A549 (cell line): Measurements from ENCODE around the gene STAT5B. TPM values are rescaled to one million over a fixed set of nuclear protein-coding genes. Genes with fewer than 3 reads are reported as not detected.

Experiments
- ATAC-seq, 2 experiments: fragments of 200-7000 bp in 1 of 2; fragments of >200 bp in 1 of 2; cut with Nextera tagmentation in 1 of 2; cut with Tn5 transposase in 1 of 2; 3 replicates each; pipeline versions ENCODE4 v1.8.0 to v1.9.1; 2018 to 2020; ENCODE audit warnings: mild to moderate bottlenecking in 1 of 2, moderate library complexity in 1 of 2
- CTCF ChIA-PET: fragments of 300-600 bp; sonication (Branson Sonifier 250); formaldehyde crosslinking; extraction: SDS; loops from one replicate; lab custom pipeline; 2021; ENCODE audit warnings: antibody characterized with exemption, inconsistent platforms; lab: Yijun Ruan, JAX
- POLR2A ChIA-PET: fragments of 350-600 bp; formaldehyde crosslinking; extraction: SDS; loops from one replicate; lab custom pipeline; 2021; ENCODE audit warnings: antibody characterized with exemption, inconsistent platforms; lab: Yijun Ruan, JAX
- DNase-seq, 2 experiments: peaks; one replicate each; pipeline versions ENCODE4 v3.0.0 to v3.0.0-alpha.2; 2011 to 2016; ENCODE audit warnings: low read depth in 1 of 2, low spot score in 1 of 2
- FAIRE-seq: peaks from 2 replicates; lab custom pipeline; 2011; peaks lifted over from hg19 to GRCh38; lab: Jason Lieb, UNC
- H3K27ac ChIP-seq, 2 experiments: fragments of >200 bp; sonication (Bioruptor Twin); formaldehyde crosslinking; 3 replicates each; pipeline ENCODE4 v1.5.1; 2016 to 2017
- H3K4me1 ChIP-seq: fragments of >200 bp; sonication (Bioruptor Twin); formaldehyde crosslinking; 3 replicates; pipeline ENCODE4 v1.6.1; 2016
- H3K4me2 ChIP-seq: fragments of >200 bp; sonication (Bioruptor Twin); formaldehyde crosslinking; 3 replicates; pipeline ENCODE4 v1.6.1; 2016
- H3K4me3 ChIP-seq: fragments of >200 bp; sonication (Bioruptor Twin); formaldehyde crosslinking; 3 replicates; pipeline ENCODE4 v1.5.1; 2016
- H3K9me3 ChIP-seq: fragments of >200 bp; sonication (Bioruptor Twin); formaldehyde crosslinking; 3 replicates; pipeline ENCODE4 v1.6.1; 2016
- CHD2 ChIP-seq: fragments of 150-350 bp; IDR thresholded peaks from 2 replicates; pipeline ENCODE4 v1.6.1; 2014; ENCODE audit warnings: low read length; ENCODE audit not compliant: partially characterized antibody
- CHD4 ChIP-seq: fragments of 200-600 bp; sonication (generic); IDR thresholded peaks from 2 replicates; pipeline ENCODE4 v1.6.1; 2016; ENCODE audit warnings: antibody characterized with exemption, mild to moderate bottlenecking, borderline replicate concordance
- EHF ChIP-seq: fragments of 250-450 bp; sonication (Bioruptor Pico); IDR thresholded peaks from 2 replicates; pipeline ENCODE4 v1.5.0; 2020; ENCODE audit warnings: mild to moderate bottlenecking
- FOSB ChIP-seq: fragments of 250-450 bp; sonication (Bioruptor Pico); IDR thresholded peaks from 2 replicates; pipeline ENCODE4 v1.5.0; 2020; ENCODE audit warnings: mild to moderate bottlenecking, moderate library complexity
- FOSL2 ChIP-seq, 2 experiments: fragments of 450-650 bp in 1 of 2; fragments of >200 bp in 1 of 2; sonication (Bioruptor Twin) in 1 of 2; formaldehyde crosslinking; IDR thresholded peaks; 2 replicates each; pipeline versions ENCODE4 v1.5.0 to v1.6.1; 2016 to 2020; ENCODE audit warnings: mild to moderate bottlenecking in 1 of 2, moderate library complexity in 1 of 2
- FOXS1 ChIP-seq: fragments of 250-450 bp; sonication (Bioruptor Pico); IDR thresholded peaks from 2 replicates; pipeline ENCODE4 v1.5.0; 2020; ENCODE audit warnings: mild to moderate bottlenecking, moderate library complexity
- HEYL ChIP-seq: fragments of 250-450 bp; sonication (Bioruptor Pico); IDR thresholded peaks from 2 replicates; pipeline ENCODE4 v1.8.0; 2021; ENCODE audit warnings: mild to moderate bottlenecking, moderate library complexity
- HOXA7 ChIP-seq: fragments of 250-450 bp; sonication (Bioruptor Pico); IDR thresholded peaks from 2 replicates; pipeline ENCODE4 v1.5.0; 2020; ENCODE audit warnings: mild to moderate bottlenecking, moderate library complexity
- HOXB13 ChIP-seq: fragments of 250-450 bp; sonication (Bioruptor Pico); IDR thresholded peaks from 2 replicates; pipeline ENCODE4 v1.5.0; 2020; ENCODE audit warnings: low read depth, mild to moderate bottlenecking, moderate library complexity
- JUN ChIP-seq, 2 experiments: fragments of >200 bp; sonication (Bioruptor Twin); formaldehyde crosslinking; IDR thresholded peaks; 2 replicates in 1 of 2; 3 replicates in 1 of 2; pipeline ENCODE4 v1.6.1; 2016 to 2017
- JUNB ChIP-seq: fragments of >200 bp; sonication (Bioruptor Twin); formaldehyde crosslinking; IDR thresholded peaks from 2 replicates; pipeline ENCODE4 v1.6.1; 2016
- MAFK ChIP-seq: fragments of 450-650 bp; IDR thresholded peaks from 2 replicates; pipeline ENCODE4 v1.6.1; 2014; ENCODE audit not compliant: partially characterized antibody
- MAZ ChIP-seq: fragments of 150-350 bp; IDR thresholded peaks from 2 replicates; pipeline ENCODE4 v1.6.1; 2014; ENCODE audit warnings: antibody characterized with exemption, low read depth, low read length, borderline replicate concordance
- NR3C1 ChIP-seq: fragments of >200 bp; sonication (Bioruptor Twin); formaldehyde crosslinking; IDR thresholded peaks from 3 replicates; pipeline ENCODE4 v1.6.1; 2017
- PHF8 ChIP-seq: fragments of 200-600 bp; sonication (generic); IDR thresholded peaks from 2 replicates; pipeline ENCODE4 v1.6.1; 2016; ENCODE audit warnings: low read depth, mild to moderate bottlenecking, antibody characterized with exemption, moderate library complexity, borderline replicate concordance
- SMC3 ChIP-seq: fragments of >200 bp; sonication (Bioruptor Twin); formaldehyde crosslinking; IDR thresholded peaks from 3 replicates; pipeline ENCODE4 v1.6.1; 2018; ENCODE audit warnings: inconsistent platforms
- TFCP2L1 ChIP-seq: fragments of 250-450 bp; sonication (Bioruptor Pico); IDR thresholded peaks from 2 replicates; pipeline ENCODE4 v1.5.0; 2021; ENCODE audit warnings: mild to moderate bottlenecking
- ZC3H11A ChIP-seq: fragments of 450-650 bp; IDR thresholded peaks from 2 replicates; pipeline ENCODE4 v1.6.1; 2014; ENCODE audit warnings: antibody characterized with exemption, mild to moderate bottlenecking
- ZNF302 ChIP-seq: fragments of 250-450 bp; sonication (Bioruptor Pico); IDR thresholded peaks from 2 replicates; pipeline ENCODE4 v1.9.0; 2021; ENCODE audit warnings: inconsistent platforms, mild to moderate bottlenecking, moderate library complexity
- ZSCAN20 ChIP-seq: fragments of 250-450 bp; sonication (Bioruptor Pico); IDR thresholded peaks from 2 replicates; pipeline ENCODE4 v1.8.0; 2022; ENCODE audit warnings: mild to moderate bottlenecking, moderate library complexity
- WGBS: methylation state at CpG from one replicate; pipeline ENCODE4 v1.1.6; 2017; ENCODE audit errors: missing lambda C conversion rate; 5-methylcytosine and 5-hydroxymethylcytosine counted together
- polyA plus RNA-seq, 4 experiments: library from polyadenylated mRNA; depleted of rRNA in 3 of 4; stranded (reverse); fragments of >200 nt; fragmentation: RNase III in 1 of 4; extraction: RNeasy Plus Mini Kit Qiagen cat#74134 plus additional on column Dnase treatment in 1 of 4; gene quantifications; 2 replicates in 3 of 4; 3 replicates in 1 of 4; pipeline ENCODE4 v1.2.3, GENCODE V29; 2011 to 2017
- TF ChIP-seq, protein P1 (sequence below): IDR thresholded peaks from 2 replicates; pipeline ENCODE4 v1.6.1; 2012
- TF ChIP-seq, protein P2 (sequence below): fragments of 200-600 bp; sonication (generic); IDR thresholded peaks from 2 replicates; pipeline ENCODE4 v1.6.1; 2016; ENCODE audit warnings: antibody characterized with exemption, mild to moderate bottlenecking, moderate library complexity
- TF ChIP-seq, protein P3 (sequence below): fragments of 150-350 bp; IDR thresholded peaks from 2 replicates; pipeline ENCODE4 v1.6.1; 2014; ENCODE audit warnings: low read depth, mild to moderate bottlenecking, low read length

Gene STAT5B
- polyA plus RNA-seq, 2 of the 4 experiments (the other 2 are of a cell fraction): 31.2 to 37.6 TPM

DNA sequence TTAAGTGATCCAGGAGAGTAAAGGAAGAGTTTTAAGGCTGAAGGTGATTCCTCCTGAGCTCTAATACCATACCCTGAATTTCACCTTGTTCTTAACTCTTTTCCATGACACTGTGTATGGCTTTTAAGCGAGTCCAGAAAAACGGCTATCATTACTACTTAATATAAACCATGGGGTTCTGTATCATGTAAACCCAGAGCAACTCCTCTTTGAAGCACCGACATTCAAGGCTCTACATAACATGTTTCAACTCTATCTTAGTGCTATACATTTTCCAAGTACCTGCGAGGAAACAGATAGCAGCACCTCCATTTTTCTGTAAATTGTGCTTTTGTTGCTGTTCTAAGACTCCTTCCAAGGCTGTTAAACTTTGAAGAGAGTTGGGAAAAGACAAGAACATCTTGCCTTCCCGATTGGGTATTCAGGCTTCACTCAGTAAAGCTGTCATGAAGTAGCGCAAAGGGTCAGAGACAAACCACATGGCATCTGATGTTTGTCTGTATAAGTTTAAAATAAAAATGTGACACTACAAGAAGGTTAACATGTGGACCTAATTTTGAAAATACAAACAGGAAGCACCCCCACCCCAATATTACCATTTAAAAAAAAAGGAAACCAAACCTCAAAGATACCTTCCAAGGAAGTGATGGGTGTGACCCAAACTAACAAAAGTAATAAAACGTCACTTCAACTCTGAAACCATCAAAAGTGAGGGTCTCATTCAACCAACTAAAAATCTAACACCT lies 3.9 kb downstream of the STAT5B start (continued):
- no peak for TF ChIP-seq MAFK
- TF ChIP-seq, protein P1, sequence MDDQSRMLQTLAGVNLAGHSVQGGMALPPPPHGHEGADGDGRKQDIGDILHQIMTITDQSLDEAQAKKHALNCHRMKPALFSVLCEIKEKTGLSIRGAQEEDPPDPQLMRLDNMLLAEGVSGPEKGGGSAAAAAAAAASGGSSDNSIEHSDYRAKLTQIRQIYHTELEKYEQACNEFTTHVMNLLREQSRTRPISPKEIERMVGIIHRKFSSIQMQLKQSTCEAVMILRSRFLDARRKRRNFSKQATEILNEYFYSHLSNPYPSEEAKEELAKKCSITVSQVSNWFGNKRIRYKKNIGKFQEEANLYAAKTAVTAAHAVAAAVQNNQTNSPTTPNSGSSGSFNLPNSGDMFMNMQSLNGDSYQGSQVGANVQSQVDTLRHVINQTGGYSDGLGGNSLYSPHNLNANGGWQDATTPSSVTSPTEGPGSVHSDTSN: no peak
- TF ChIP-seq, all 56 proteins: peak for 0

DNA sequence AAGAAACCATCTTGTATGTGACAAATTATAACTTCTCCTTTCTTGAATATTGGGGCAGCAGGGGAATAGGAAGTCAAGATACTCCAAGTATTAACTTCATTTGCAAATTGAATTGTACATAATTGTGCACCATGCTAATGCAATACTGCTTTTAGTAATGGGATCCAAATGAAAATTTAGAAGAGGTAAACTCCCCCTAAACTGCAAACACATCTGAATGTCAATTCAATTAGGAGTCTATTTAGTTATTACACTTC lies 4.5 kb downstream of the STAT5B start:
- H3K4me3 ChIP-seq: no peak overlapping the region
- no peak overlapping the region for H3K27ac ChIP-seq
- H3K9me3 ChIP-seq: no peaks in the 10 kb centered on the region
- POLR2A ChIA-PET: no interaction called here
- CTCF ChIA-PET: interaction anchor here (1.9 kb wide), 1 partner anchor 49 kb away, joined by 6 read pairs; no protein-coding TSS in a partner anchor
- peaks cover 66% of the 10 kb centered on the region for H3K4me1 ChIP-seq
- TF ChIP-seq CHD4: no peak
- TF ChIP-seq MAZ: no peak
- TF ChIP-seq ZC3H11A: no peak
- no peak for TF ChIP-seq JUNB
- TF ChIP-seq HOXA7 (CRISPR knock-in tag): no peak
- TF ChIP-seq HEYL (CRISPR knock-in tag): no peak
- no peak for TF ChIP-seq HOXB13 (CRISPR knock-in tag)
- TF ChIP-seq FOSL2 (IDR thresholded peaks at IDR 0.05): no peak
- no peak for TF ChIP-seq FOSL2 (CRISPR knock-in tag; IDR thresholded peaks at IDR 0.05)
- no peak for TF ChIP-seq FOXS1 (CRISPR knock-in tag)
- FAIRE-seq (no peak), DNase-seq (no peak), ATAC-seq (no peak)
- no peak overlapping the region for H3K4me2 ChIP-seq

DNA sequence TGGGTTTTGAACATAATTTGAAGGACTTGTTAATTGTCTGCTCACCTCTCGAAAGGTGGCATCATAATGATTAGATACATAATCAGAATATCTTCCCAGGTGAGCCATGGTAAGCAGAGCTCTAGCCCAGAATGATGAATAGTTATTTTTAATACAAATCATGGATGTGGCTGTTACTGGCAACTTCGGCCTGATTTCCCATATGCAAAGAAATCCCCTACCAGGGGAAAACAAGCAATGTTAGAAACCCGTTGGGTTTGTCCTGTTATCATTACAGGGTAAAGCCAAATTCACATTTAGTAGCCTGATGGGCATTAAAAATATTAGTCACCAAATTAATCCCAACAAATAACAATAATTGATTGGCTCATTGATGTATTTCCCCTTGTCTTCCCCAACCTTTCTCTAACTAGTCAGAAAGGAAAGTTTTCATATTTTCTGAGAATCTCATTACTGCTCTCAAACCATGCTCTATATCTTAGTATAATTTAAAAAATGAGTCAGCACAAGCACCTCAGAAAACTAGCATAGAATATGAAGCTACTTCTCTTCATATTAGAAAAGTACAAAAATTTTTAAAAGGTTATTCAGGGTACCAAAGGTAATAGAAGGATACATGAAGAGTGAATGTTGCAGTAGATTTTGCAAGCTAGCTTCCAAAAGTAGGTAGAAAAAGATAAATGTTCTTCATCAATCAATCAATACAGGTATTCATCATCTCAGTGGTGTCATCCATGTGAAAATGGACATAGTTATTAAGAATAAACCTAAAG lies 5.0 kb downstream of the STAT5B start:
- no peak for FAIRE-seq
- H3K4me2 ChIP-seq: no peak overlapping the region
- ChIA-PET POLR2A (interaction anchor here (0.6 kb wide), 1 partner anchor 50 kb away, joined by 4 read pairs; no protein-coding TSS in a partner anchor), CTCF (interaction anchor here (1.9 kb wide), 1 partner anchor 49 kb away, joined by 6 read pairs; no protein-coding TSS in a partner anchor)
- H3K9me3 ChIP-seq: no peaks in the 10 kb centered on the region
- ATAC-seq: no peak
- DNase-seq: no peak
- H3K27ac ChIP-seq: no peak overlapping the region
- WGBS: 89% methylated on average over 3 of the region's 3 CpGs
- H3K4me1 ChIP-seq: peaks cover 71% of the 10 kb centered on the region
- H3K4me3 ChIP-seq: no peak overlapping the region
- TF ChIP-seq NR3C1 (no peak), PHF8 (no peak), ZSCAN20 (CRISPR knock-in tag) (no peak), EHF (CRISPR knock-in tag) (no peak), FOXS1 (CRISPR knock-in tag) (no peak), MAFK (no peak), SMC3 (no peak), ZC3H11A (no peak), ZNF302 (CRISPR knock-in tag) (no peak), CHD2 (no peak), FOSL2 (IDR thresholded peaks at IDR 0.05) (no peak), FOSL2 (CRISPR knock-in tag; IDR thresholded peaks at IDR 0.05) (no peak), TFCP2L1 (CRISPR knock-in tag) (no peak), HEYL (CRISPR knock-in tag) (no peak), CHD4 (no peak), JUN (IDR thresholded peaks at IDR 0.05) (no peak), HOXB13 (CRISPR knock-in tag) (no peak), HOXA7 (CRISPR knock-in tag) (no peak), FOSB (CRISPR knock-in tag) (no peak)
- TF ChIP-seq, protein P2, sequence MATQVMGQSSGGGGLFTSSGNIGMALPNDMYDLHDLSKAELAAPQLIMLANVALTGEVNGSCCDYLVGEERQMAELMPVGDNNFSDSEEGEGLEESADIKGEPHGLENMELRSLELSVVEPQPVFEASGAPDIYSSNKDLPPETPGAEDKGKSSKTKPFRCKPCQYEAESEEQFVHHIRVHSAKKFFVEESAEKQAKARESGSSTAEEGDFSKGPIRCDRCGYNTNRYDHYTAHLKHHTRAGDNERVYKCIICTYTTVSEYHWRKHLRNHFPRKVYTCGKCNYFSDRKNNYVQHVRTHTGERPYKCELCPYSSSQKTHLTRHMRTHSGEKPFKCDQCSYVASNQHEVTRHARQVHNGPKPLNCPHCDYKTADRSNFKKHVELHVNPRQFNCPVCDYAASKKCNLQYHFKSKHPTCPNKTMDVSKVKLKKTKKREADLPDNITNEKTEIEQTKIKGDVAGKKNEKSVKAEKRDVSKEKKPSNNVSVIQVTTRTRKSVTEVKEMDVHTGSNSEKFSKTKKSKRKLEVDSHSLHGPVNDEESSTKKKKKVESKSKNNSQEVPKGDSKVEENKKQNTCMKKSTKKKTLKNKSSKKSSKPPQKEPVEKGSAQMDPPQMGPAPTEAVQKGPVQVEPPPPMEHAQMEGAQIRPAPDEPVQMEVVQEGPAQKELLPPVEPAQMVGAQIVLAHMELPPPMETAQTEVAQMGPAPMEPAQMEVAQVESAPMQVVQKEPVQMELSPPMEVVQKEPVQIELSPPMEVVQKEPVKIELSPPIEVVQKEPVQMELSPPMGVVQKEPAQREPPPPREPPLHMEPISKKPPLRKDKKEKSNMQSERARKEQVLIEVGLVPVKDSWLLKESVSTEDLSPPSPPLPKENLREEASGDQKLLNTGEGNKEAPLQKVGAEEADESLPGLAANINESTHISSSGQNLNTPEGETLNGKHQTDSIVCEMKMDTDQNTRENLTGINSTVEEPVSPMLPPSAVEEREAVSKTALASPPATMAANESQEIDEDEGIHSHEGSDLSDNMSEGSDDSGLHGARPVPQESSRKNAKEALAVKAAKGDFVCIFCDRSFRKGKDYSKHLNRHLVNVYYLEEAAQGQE: no peak
- TF ChIP-seq, protein P3, sequence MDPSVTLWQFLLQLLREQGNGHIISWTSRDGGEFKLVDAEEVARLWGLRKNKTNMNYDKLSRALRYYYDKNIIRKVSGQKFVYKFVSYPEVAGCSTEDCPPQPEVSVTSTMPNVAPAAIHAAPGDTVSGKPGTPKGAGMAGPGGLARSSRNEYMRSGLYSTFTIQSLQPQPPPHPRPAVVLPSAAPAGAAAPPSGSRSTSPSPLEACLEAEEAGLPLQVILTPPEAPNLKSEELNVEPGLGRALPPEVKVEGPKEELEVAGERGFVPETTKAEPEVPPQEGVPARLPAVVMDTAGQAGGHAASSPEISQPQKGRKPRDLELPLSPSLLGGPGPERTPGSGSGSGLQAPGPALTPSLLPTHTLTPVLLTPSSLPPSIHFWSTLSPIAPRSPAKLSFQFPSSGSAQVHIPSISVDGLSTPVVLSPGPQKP: no peak
